Choroid plexus epithelial cell (primary cell): ENCODE data around the gene CEP164.

Source experiments
- DNase-seq: peaks from one replicate; pipeline ENCODE4 v3.0.0-alpha.2; 2010; ENCODE audit warnings: low read depth
- H3K4me3 ChIP-seq: 2 replicates; pipeline ENCODE4 v1.5.1; 2011; ENCODE audit warnings: low read depth, mild to moderate bottlenecking, control low read depth, low read length, moderate library complexity
- CTCF ChIP-seq: conservative IDR thresholded peaks from 2 replicates; pipeline ENCODE4 v1.5.1; 2011; ENCODE audit warnings: low read depth, mild to moderate bottlenecking, control low read depth, inconsistent platforms, low read length, moderate library complexity

CEP164 gene

GRCh38 chr11:117327567-117328374 lies at the start of gene CEP164:
TSS of gene CEP164 (plus strand) at chr11:117327854. CDS start at chr11:117338587, 10,733 bp downstream.
- peak within 1 kb of the TSS; percentile 88 for H3K4me3 ChIP-seq
- no peak for TF ChIP-seq CTCF
- DNase-seq: peak; percentile 98

GRCh38 chr11:117278347-117278746 lies 49.3 kb upstream of the CEP164 start:
- TF ChIP-seq CTCF: no peak
- no peak for DNase-seq
- H3K4me3 ChIP-seq: no peak overlapping the region

- no peak overlapping the region for H3K4me3 ChIP-seq
- no peak for TF ChIP-seq CTCF
- no peak for DNase-seq
Measured at GRCh38 chr11:117279711-117280376, 47.8 kb upstream of the CEP164 start.

- DNase-seq: peak; percentile 88
- TF ChIP-seq CTCF: no peak
- no peak overlapping the region for H3K4me3 ChIP-seq
Measured at GRCh38 chr11:117281159-117281558, 46.5 kb upstream of the CEP164 start.

- no peak for DNase-seq
- no peak for TF ChIP-seq CTCF
- no peak overlapping the region for H3K4me3 ChIP-seq
Measured at GRCh38 chr11:117281869-117282268, 45.8 kb upstream of the CEP164 start.

- no peak overlapping the region for H3K4me3 ChIP-seq
- no peak for TF ChIP-seq CTCF
- DNase-seq: no peak
Measured at GRCh38 chr11:117282956-117283355, 44.7 kb upstream of the CEP164 start.
